ENCODE results near the gene RREB1.

GRCh38 chr6:7296602-7297001 lies 188.8 kb downstream of the RREB1 start:
- no peak for TF ChIP-seq SMC3 (IDR thresholded peaks at IDR 0.05)
- TF ChIP-seq CTCF (IDR thresholded peaks at IDR 0.05) = no peak
- TF ChIP-seq MYC (IDR thresholded peaks at IDR 0.05; ENCODE audit: borderline replicate concordance, low read length) = no peak
- TF ChIP-seq POLR2A (IDR thresholded peaks at IDR 0.05; ENCODE audit: low read length) = no peak
